LHCN-M2 (cell line): ENCODE data around the gene ERC2. TPM values are rescaled to one million over a fixed set of nuclear protein-coding genes. Genes with fewer than 3 reads are reported as not detected.

Experiments
- DNase-seq: peaks from one replicate; pipeline ENCODE4 v3.0.0-alpha.2; 2012; ENCODE audit warnings: low read depth
- total RNA-seq: library from RNA; depleted of rRNA; stranded (reverse); fragments of >200 nt; gene quantifications from 2 replicates; pipeline ENCODE4 v1.2.3, GENCODE V29; 2014

Gene ERC2
- total RNA-seq, 1 experiment from 2014 or later = 0.11 TPM

GRCh38 chr3:56424885-56425284, 43.4 kb downstream of the ERC2 start:
- no peak for DNase-seq

GRCh38 chr3:56424336-56424735, 43.9 kb downstream of the ERC2 start:
- no peak for DNase-seq

- DNase-seq = no peak
Observed at GRCh38 chr3:56423661-56424099, 44.6 kb downstream of the ERC2 start.

GRCh38 chr3:56422316-56422715, 46.0 kb downstream of the ERC2 start:
- no peak for DNase-seq

- no peak for DNase-seq
Observed at GRCh38 chr3:56421205-56421604, 47.1 kb downstream of the ERC2 start.

GRCh38 chr3:56415652-56416051, 52.6 kb downstream of the ERC2 start:
- DNase-seq = no peak

GRCh38 chr3:56413911-56414310, 54.4 kb downstream of the ERC2 start:
- no peak for DNase-seq

- DNase-seq = no peak
Observed at GRCh38 chr3:56411166-56411565, 57.1 kb downstream of the ERC2 start.

GRCh38 chr3:56410576-56410975, 57.7 kb downstream of the ERC2 start:
- DNase-seq = no peak

- no peak for DNase-seq
Observed at GRCh38 chr3:56409790-56410189, 58.5 kb downstream of the ERC2 start.

- DNase-seq = no peak
Observed at GRCh38 chr3:56408761-56409196, 59.5 kb downstream of the ERC2 start.

- DNase-seq = no peak
Observed at GRCh38 chr3:56406826-56407515, 61.3 kb downstream of the ERC2 start.

GRCh38 chr3:56404884-56405283, 63.4 kb downstream of the ERC2 start:
- DNase-seq = no peak

- no peak for DNase-seq
Observed at GRCh38 chr3:56398659-56399058, 69.6 kb downstream of the ERC2 start.

- DNase-seq = no peak
Observed at GRCh38 chr3:56397798-56398197, 70.5 kb downstream of the ERC2 start.

GRCh38 chr3:56389183-56389830, 79.0 kb downstream of the ERC2 start:
- no peak for DNase-seq

- DNase-seq = no peak
Observed at GRCh38 chr3:56383092-56383491, 85.2 kb downstream of the ERC2 start.

- no peak for DNase-seq
Observed at GRCh38 chr3:56379723-56380287, 88.5 kb downstream of the ERC2 start.

- no peak for DNase-seq
Observed at GRCh38 chr3:56375654-56376053, 92.6 kb downstream of the ERC2 start.

- no peak for DNase-seq
Observed at GRCh38 chr3:56373386-56373785, 94.9 kb downstream of the ERC2 start.

GRCh38 chr3:56370991-56371775, 97.1 kb downstream of the ERC2 start:
- DNase-seq = no peak

- no peak for DNase-seq
Observed at GRCh38 chr3:56369914-56370313, 98.4 kb downstream of the ERC2 start.
